Caco-2 (cell line): ENCODE measurements around the gene KDM6A. TPM values are rescaled to one million over a fixed set of nuclear protein-coding genes. Genes with fewer than 3 reads are reported as not detected.
"Not testable (repeated sequence)": the region's sequence is repeated elsewhere in the genome, so short reads cannot be mapped to it uniquely, and the experiment has no call there.

Experiments used
- BruUV-seq: library from RNA; stranded (reverse); fragments of 400-500 nt; replicated peaks from 2 replicates; lab custom pipeline; 2021; lab: Mats Ljungman, UMichigan
- CTCF ChIA-PET: fragments of 300-600 bp; sonication (Branson Sonifier 250); formaldehyde crosslinking; loops from one replicate; lab custom pipeline; 2022; ENCODE audit warnings: antibody characterized with exemption; lab: Charles Lee
- POLR2A ChIA-PET: fragments of 300-600 bp; sonication (Branson Sonifier 250); formaldehyde crosslinking; loops from one replicate; lab custom pipeline; 2022; ENCODE audit warnings: antibody characterized with exemption; lab: Charles Lee
- DNase-seq, 2 experiments: peaks; one replicate each; pipeline versions ENCODE4 v3.0.0 to v3.0.0-alpha.2; 2020 to 2022
- H3K27me3 ChIP-seq: replicated peaks from 2 replicates; pipeline ENCODE4 v1.6.0; 2011; ENCODE audit warnings: low read length; ENCODE audit not compliant: control insufficient read depth, insufficient read depth
- H3K36me3 ChIP-seq: 2 replicates; pipeline ENCODE4 v1.5.1; 2011; ENCODE audit warnings: low read length; ENCODE audit not compliant: control insufficient read depth, insufficient read depth
- H3K4me1 ChIP-seq: fragments of 250-450 bp; sonication (Bioruptor Pico); 2 replicates; pipeline ENCODE4 v1.5.1; 2020; ENCODE audit warnings: mild to moderate bottlenecking
- H3K4me3 ChIP-seq: 2 replicates; pipeline ENCODE4 v1.5.1; 2011; ENCODE audit warnings: low read depth, mild to moderate bottlenecking, control low read depth, low read length
- H3K9me3 ChIP-seq: fragments of 250-450 bp; sonication (Bioruptor Pico); 2 replicates; pipeline ENCODE4 v1.5.1; 2020; ENCODE audit warnings: mild to moderate bottlenecking, moderate library complexity
- H3K27ac Mint-ChIP-seq: one replicate; pipeline ENCODE4 v1.8.0; 2022; ENCODE audit warnings: mixed read lengths; ENCODE audit not compliant: unreplicated experiment
- H3K27me3 Mint-ChIP-seq: one replicate; pipeline ENCODE4 v1.8.0; 2022; ENCODE audit warnings: mixed read lengths; ENCODE audit not compliant: insufficient read depth, unreplicated experiment
- H3K36me3 Mint-ChIP-seq: one replicate; pipeline ENCODE4 v1.8.0; 2022; ENCODE audit warnings: mild to moderate bottlenecking, mixed read lengths; ENCODE audit not compliant: insufficient read depth, unreplicated experiment
- H3K4me1 Mint-ChIP-seq: one replicate; pipeline ENCODE4 v1.8.0; 2022; ENCODE audit warnings: low read depth, mixed read lengths; ENCODE audit not compliant: unreplicated experiment
- H3K4me3 Mint-ChIP-seq: one replicate; pipeline ENCODE4 v1.8.0; 2022; ENCODE audit warnings: mild to moderate bottlenecking, moderate library complexity, mixed read lengths; ENCODE audit not compliant: unreplicated experiment
- H3K9me3 Mint-ChIP-seq: one replicate; pipeline ENCODE4 v1.8.0; 2022; ENCODE audit warnings: mixed read lengths; ENCODE audit not compliant: unreplicated experiment
- intact Hi-C: fragments of 100-400 bp; cut with micrococcal nuclease; formaldehyde crosslinking; loops from one replicate; pipeline ENCODE4 v1.10.0; 2022; ENCODE audit not compliant: unreplicated experiment
- total RNA-seq: library from RNA; stranded (reverse); gene quantifications from 2 replicates; pipeline ENCODE4 v1.2.3, GENCODE V29; 2022
- TF ChIP-seq, protein P1 (sequence below), 2 experiments: fragments of 200-600 bp in 1 of 2; IDR thresholded peaks; 1 replicate in 1 of 2; 2 replicates in 1 of 2; pipeline versions ENCODE4 v1.5.1 to v1.8.0; 2011 to 2022; ENCODE audit warnings: antibody characterized with exemption in 1 of 2, control low read depth in 1 of 2, inconsistent platforms in 1 of 2, low read depth in 1 of 2, low read length in 1 of 2, mild to moderate bottlenecking in 1 of 2, moderate library complexity in 1 of 2; ENCODE audit not compliant: insufficient read depth in 1 of 2, severe bottlenecking in 1 of 2, unreplicated experiment in 1 of 2

The KDM6A gene
- total RNA-seq, 1 experiment from 2014 or later, result 34.2 TPM

DNA sequence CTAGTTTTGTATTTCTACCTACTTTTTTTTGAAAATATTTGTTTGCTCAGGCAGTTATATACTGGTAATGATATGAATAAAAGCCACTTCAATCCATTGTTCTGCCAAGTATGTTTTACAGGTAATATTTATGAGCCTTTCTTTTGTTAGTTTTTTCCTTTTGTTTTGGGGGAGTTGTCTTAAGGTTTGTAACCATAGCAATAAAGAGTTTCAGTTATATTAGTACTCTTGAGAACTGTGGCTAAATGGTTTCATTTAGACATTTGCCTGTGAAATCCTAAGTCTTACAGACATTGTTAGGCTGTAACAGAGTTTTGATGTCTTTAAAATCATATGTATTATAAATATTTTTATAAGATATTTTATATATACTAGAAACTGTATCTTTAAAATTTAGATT, 177.6 kb downstream of the KDM6A start:
- Mint-ChIP-seq H3K9me3 (no peaks in the 10 kb centered on the region), H3K4me1 (no peaks in the 10 kb centered on the region), H3K27me3 (no peaks in the 10 kb centered on the region), H3K36me3 (peaks cover 18% of the 10 kb centered on the region), H3K27ac (no peak overlapping the region), H3K4me3 (no peak overlapping the region)
- H3K36me3 ChIP-seq, result no peaks in the 10 kb centered on the region
- no peak for DNase-seq
- H3K4me1 ChIP-seq, result no peaks in the 10 kb centered on the region
- ChIA-PET CTCF (no interaction called here), POLR2A (no interaction called here)
- no peaks in the 10 kb centered on the region for H3K27me3 ChIP-seq
- intact Hi-C loops, result no loop called here
- no peak overlapping the region for H3K4me3 ChIP-seq
- no TSS peak for BruUV-seq
- TF ChIP-seq, protein P1, sequence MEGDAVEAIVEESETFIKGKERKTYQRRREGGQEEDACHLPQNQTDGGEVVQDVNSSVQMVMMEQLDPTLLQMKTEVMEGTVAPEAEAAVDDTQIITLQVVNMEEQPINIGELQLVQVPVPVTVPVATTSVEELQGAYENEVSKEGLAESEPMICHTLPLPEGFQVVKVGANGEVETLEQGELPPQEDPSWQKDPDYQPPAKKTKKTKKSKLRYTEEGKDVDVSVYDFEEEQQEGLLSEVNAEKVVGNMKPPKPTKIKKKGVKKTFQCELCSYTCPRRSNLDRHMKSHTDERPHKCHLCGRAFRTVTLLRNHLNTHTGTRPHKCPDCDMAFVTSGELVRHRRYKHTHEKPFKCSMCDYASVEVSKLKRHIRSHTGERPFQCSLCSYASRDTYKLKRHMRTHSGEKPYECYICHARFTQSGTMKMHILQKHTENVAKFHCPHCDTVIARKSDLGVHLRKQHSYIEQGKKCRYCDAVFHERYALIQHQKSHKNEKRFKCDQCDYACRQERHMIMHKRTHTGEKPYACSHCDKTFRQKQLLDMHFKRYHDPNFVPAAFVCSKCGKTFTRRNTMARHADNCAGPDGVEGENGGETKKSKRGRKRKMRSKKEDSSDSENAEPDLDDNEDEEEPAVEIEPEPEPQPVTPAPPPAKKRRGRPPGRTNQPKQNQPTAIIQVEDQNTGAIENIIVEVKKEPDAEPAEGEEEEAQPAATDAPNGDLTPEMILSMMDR (IDR thresholded peaks at IDR 0.05; ENCODE audit: insufficient read depth in 1 of 2, low read depth in 1 of 2, low read length in 1 of 2, severe bottlenecking in 1 of 2, unreplicated experiment in 1 of 2), result no peak
- no peaks in the 10 kb centered on the region for H3K9me3 ChIP-seq

DNA sequence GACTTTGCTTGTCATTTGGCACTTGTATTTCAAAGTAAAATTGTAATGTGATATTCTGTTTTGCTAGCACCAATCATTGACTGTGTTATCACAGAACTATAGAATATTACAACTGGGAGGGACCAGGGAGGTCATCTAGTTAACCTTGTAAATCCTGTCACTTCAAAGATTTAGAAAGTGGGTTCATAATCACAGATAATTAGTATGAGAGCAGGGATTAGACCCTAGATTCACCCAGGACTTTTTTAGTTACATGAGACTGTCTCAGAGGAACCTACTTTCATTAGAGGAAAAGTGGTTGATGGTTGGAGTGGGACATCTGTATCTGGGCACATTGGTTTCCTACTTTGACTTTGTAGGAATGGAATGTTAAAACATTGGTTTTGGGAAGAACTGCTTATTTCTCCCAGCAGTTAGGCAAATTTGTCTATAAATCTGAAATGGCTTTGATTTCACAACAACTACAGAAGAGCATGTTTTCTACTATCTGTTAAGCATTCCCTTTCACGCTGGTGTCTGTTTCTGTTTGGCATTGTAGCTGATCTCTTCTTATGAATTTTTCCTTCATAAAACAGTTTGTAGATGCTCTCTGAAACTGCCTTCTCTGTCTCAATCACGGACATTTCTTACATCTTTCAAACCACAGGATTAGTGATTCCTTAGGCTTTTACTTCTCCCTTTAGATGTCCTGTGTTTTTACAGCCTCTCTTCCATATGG, 183.6 kb downstream of the KDM6A start:
- no TSS peak for BruUV-seq
- no peaks in the 10 kb centered on the region for H3K36me3 ChIP-seq
- H3K9me3 Mint-ChIP-seq, result no peaks in the 10 kb centered on the region

DNA sequence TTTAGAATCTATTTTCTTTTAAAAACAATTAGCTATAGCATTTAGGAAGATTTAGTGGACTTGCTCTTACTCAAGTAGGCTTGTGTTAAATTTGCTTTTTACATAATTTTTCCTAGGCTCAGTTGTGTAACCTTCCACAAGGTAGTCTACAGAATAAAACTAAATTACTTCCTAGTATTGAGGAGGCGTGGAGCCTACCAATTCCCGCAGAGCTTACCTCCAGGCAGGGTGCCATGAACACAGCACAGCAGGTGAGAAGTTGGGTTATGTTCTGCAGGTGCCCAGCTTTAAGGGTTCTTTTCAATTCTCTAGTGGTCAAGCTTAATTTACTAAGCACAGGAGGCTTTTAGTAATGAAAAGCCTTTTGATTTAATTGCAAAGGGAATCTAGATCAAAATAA, 186.9 kb downstream of the KDM6A start:
- H3K9me3 ChIP-seq, H3K4me3 Mint-ChIP-seq, H3K4me1 Mint-ChIP-seq, DNase-seq, POLR2A ChIA-PET, H3K9me3 Mint-ChIP-seq, intact Hi-C loops, H3K36me3 ChIP-seq, H3K4me3 ChIP-seq, CTCF ChIA-PET, H3K27me3 Mint-ChIP-seq, H3K27me3 ChIP-seq, BruUV-seq, H3K4me1 ChIP-seq, H3K27ac Mint-ChIP-seq: not testable (repeated sequence)
- peaks cover 35% of the 10 kb centered on the region for H3K36me3 Mint-ChIP-seq

More for the DNA sequence above, 183.6 kb downstream of the KDM6A start:
- Histone ChIP-seq H3K27me3 (no peaks in the 10 kb centered on the region), H3K9me3 (no peaks in the 10 kb centered on the region), H3K4me3 (no peak overlapping the region), H3K4me1 (no peaks in the 10 kb centered on the region)
- H3K4me1 Mint-ChIP-seq, result no peaks in the 10 kb centered on the region
- no peak overlapping the region for H3K4me3 Mint-ChIP-seq
- ChIA-PET POLR2A (interaction anchor here (0.5 kb wide), 1 partner anchor 184 kb away, joined by 10 read pairs; no protein-coding TSS in a partner anchor), CTCF (no interaction called here)
- H3K27ac Mint-ChIP-seq, result no peak overlapping the region
- TF ChIP-seq, protein P1 (IDR thresholded peaks at IDR 0.05; ENCODE audit: insufficient read depth in 1 of 2, low read depth in 1 of 2, low read length in 1 of 2, severe bottlenecking in 1 of 2, unreplicated experiment in 1 of 2), result no peak
- intact Hi-C loops, result no loop called here
- peaks cover 19% of the 10 kb centered on the region for H3K36me3 Mint-ChIP-seq
- no peak for DNase-seq
- H3K27me3 Mint-ChIP-seq, result no peaks in the 10 kb centered on the region
